ENCODE data around the gene FREY1. TPM values are rescaled to one million over a fixed set of nuclear protein-coding genes. Genes with fewer than 3 reads are reported as not detected.

The FREY1 gene
- total and polyA plus RNA-seq, 2 experiments from 2014 or later: 2.1 TPM; not detected in 1

- H3K27me3 ChIP-seq: no peaks in the 10 kb centered on the region
- peaks cover 45% of the 10 kb centered on the region for H3K4me1 ChIP-seq (ENCODE audit: low read depth)
- peak overlapping the region; percentile 82 for H3K27ac ChIP-seq
- H3K4me3 ChIP-seq: no peak overlapping the region
- no peak for TF ChIP-seq CTCF (IDR thresholded peaks at IDR 0.05; ENCODE audit: low read depth, low read length)
- peaks cover 22% of the 10 kb centered on the region for H3K36me3 ChIP-seq
- no peaks in the 10 kb centered on the region for H3K9me3 ChIP-seq (ENCODE audit: low read depth)
- DNase-seq (ENCODE audit: low read depth in 1 of 2, low spot score in 1 of 2): peak; percentile 61 to 92
These were observed 49.1 kb downstream of the FREY1 start for GRCh38 chr11:45857961-45858474.

Other genes starting within 250 kb of the FREY1 start
- gene CHST1, start 241.6 kb downstream of the FREY1 start, total RNA-seq: 3.1 and 4.3 TPM in 2 replicates
- 2.5 and 3.3 TPM in 2 replicates for gene CHST1, start 241.6 kb downstream of the FREY1 start, polyA plus RNA-seq
- 8.1 TPM in 2 replicates for gene SLC35C1, start 102.1 kb downstream of the FREY1 start, total RNA-seq
- 7.1 and 15.1 TPM in 2 replicates for gene SLC35C1, start 102.1 kb downstream of the FREY1 start, polyA plus RNA-seq
- gene CRY2, start 59.8 kb downstream of the FREY1 start, total RNA-seq: 31.5 and 50.5 TPM in 2 replicates
- gene CRY2, start 59.8 kb downstream of the FREY1 start, polyA plus RNA-seq: 28.3 and 40.7 TPM in 2 replicates
- gene MAPK8IP1, start 21.6 kb downstream of the FREY1 start, total RNA-seq: 12.6 and 19.1 TPM in 2 replicates
- gene MAPK8IP1, start 21.6 kb downstream of the FREY1 start, polyA plus RNA-seq: 3.9 and 7.4 TPM in 2 replicates
- 39.9 and 43.0 TPM in 2 replicates for gene PEX16, start 10.6 kb upstream of the FREY1 start, total RNA-seq
- 29.0 and 38.9 TPM in 2 replicates for gene PEX16, start 10.6 kb upstream of the FREY1 start, polyA plus RNA-seq
- 4.9 and 5.8 TPM in 2 replicates for gene LARGE2, start 15.4 kb upstream of the FREY1 start, total RNA-seq
- gene LARGE2, start 15.4 kb upstream of the FREY1 start, polyA plus RNA-seq: 4.5 and 9.2 TPM in 2 replicates
- gene PHF21A, start 214.2 kb upstream of the FREY1 start, total RNA-seq: 38.2 and 55.6 TPM in 2 replicates
- gene PHF21A, start 214.2 kb upstream of the FREY1 start, polyA plus RNA-seq: 42.1 and 51.4 TPM in 2 replicates